GM18502 (cell line): ENCODE data around the gene CFAP58.

ENCODE experiments used
- ATAC-seq: cut with Tn5 transposase; IDR thresholded peaks from one replicate; pipeline ENCODE4 v1.9.1; 2021; ENCODE audit warnings: mild to moderate bottlenecking; ENCODE audit not compliant: unreplicated experiment, poor library complexity

The CFAP58 gene

GRCh38 chr10:104472505-104472904, 118.9 kb downstream of the CFAP58 start:
- ATAC-seq = no peak

DNA sequence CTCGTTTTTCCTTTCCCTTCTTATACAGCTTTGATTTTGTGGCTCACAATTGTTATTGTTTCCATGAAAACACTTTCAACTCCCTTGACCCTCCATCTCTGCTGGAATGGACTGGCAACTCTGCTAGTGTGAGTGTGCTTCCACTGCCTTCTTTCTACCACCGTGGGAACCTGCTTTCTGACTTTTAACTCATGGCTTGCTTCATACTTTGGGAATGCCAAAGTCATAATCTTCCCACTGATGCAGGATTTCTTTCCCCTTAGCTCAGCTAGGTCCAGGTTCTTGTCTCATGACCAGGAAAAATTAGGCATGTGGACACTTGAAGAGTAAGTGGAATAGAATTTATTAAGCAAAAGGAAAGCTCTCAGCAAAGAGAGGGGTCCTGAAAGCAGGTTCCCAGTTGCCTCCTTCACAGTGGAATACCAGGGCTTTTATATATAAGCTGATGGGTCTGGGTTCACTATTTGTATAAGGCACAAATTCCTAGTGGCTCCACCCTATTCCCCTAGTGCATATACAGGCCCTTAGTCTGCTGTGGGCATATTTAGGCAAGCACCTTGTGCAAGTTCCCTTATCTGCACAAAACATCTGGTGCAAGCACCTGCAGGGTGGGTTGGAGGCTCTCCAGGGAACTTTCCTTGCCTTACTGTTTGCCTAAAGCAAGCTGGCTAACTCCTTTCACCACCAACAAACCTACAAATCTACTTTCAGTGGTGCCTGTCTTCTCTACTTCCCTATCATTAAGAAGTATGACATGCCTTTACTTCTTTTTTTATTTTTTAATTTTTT, 119.5 kb downstream of the CFAP58 start:
- ATAC-seq = no peak

- ATAC-seq = no peak
These were observed 124.7 kb downstream of the CFAP58 start for GRCh38 chr10:104478380-104478779.

- no peak for ATAC-seq
These were observed 126.4 kb downstream of the CFAP58 start for GRCh38 chr10:104479906-104480593.

GRCh38 chr10:104480797-104481196, 127.2 kb downstream of the CFAP58 start:
- ATAC-seq = no peak

GRCh38 chr10:104483582-104483981, 129.9 kb downstream of the CFAP58 start:
- ATAC-seq = no peak

- ATAC-seq = no peak
These were observed 132.0 kb downstream of the CFAP58 start for GRCh38 chr10:104485632-104486031.

- ATAC-seq = no peak
These were observed 133.2 kb downstream of the CFAP58 start for GRCh38 chr10:104486803-104487202.

GRCh38 chr10:104487794-104488438, 134.3 kb downstream of the CFAP58 start:
- no peak for ATAC-seq

GRCh38 chr10:104488439-104488832, 134.8 kb downstream of the CFAP58 start:
- no peak for ATAC-seq

- ATAC-seq = no peak
These were observed 138.8 kb downstream of the CFAP58 start for GRCh38 chr10:104492329-104492940.

DNA sequence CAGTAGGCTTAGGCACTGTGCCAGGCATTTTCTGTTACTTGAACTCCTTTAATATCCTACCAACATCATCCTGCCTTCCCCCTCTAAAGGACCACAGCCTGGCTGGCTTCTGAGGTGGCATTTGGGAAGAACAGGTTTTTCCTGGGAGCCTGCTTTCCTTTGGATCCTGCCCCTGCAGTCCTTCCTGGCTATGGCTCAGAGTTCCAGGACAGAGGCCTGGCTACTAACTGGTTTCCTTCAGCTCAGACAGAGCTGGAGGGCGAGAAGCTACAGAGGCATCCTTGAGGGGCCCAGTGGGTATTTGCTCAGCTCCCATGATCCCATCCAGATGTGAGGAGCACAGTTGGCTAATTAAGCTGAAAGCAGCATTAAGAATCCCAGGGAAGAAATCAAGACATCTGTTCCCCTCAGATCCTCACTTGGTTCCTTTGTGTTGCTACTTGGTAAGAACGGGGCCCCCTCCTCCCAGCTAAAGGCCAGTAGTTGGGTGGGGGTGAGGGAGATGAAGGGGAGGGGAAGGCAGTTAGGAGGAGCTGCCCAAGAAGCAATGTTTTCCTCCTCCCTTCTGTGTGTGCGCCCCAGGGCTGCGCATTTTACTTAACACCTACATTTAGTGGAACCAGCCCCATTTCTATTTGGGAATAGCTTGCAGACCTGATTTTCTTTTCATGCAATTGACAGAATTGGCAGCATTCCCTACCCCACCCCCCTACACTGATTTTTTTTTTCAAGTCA, 144.9 kb downstream of the CFAP58 start:
- ATAC-seq = no peak

GRCh38 chr10:104501449-104501848, 147.8 kb downstream of the CFAP58 start:
- no peak for ATAC-seq

- ATAC-seq = no peak
These were observed 148.4 kb downstream of the CFAP58 start for GRCh38 chr10:104501864-104502579.

GRCh38 chr10:104502907-104503306, 149.3 kb downstream of the CFAP58 start:
- ATAC-seq = no peak
